AG10803 (cell line): ENCODE data around the gene SCN3A.

Experiments used
- DNase-seq: peaks from one replicate; pipeline ENCODE4 v3.0.0; 2010; ENCODE audit warnings: low read depth
- H3K4me3 ChIP-seq: 2 replicates; pipeline ENCODE4 v1.5.1; 2011; ENCODE audit warnings: mild to moderate bottlenecking, low read length, control low read depth
- CTCF ChIP-seq: conservative IDR thresholded peaks from 2 replicates; pipeline ENCODE4 v1.5.1; 2011; ENCODE audit warnings: mild to moderate bottlenecking, low read length, control low read depth, inconsistent platforms

SCN3A gene

DNA sequence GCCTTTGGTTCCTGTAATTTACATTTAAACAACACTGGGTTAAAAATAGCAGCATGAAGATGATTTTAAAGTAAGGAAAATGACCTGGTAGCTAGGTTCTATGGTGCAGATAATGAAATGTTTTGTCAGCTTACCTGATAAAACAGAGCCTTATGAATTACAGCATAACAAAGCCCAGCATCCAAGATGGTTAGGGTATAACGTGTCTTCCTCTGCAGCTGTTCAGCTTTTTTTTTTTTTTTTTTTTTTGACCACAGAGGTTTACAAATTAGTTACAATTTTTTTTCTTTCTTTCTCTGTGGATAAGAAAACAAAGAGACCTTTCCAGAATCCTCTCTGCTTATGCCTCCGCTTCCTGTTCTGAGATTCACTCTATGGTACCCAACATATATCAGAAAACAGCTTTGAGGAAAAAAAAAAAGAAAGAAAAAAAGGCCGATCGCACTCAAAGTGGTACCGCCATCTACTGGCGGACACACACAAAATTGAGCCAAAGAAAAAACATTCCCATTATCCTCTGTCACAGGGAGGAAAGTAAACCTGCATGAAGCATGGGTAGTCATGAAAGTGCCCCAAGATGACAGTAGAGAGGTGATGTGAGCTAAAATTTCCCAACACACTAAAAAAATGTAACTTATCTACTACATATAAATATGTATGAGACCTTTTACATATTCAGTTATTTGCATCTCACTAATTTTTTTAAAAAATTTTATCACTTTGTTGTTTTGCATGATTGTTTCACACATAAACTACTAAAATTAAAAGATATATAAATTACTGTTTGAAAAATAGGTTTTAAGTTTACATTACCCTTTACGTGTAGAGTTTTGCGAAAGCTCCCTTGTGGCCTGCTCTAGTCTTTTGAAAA lies at the start of gene SCN3A:
SCN3A (minus strand) TSS at position 362 of the 871 bp plus-strand sequence. CDS start 27,656 bp downstream, outside the sequence.
- H3K4me3 ChIP-seq: no peak within 1 kb of the TSS
- DNase-seq: peak; percentile 42

GRCh38 chr2:165253178-165253577 lies 49.3 kb upstream of the SCN3A start:
- no peak for TF ChIP-seq CTCF
- no peak overlapping the region for H3K4me3 ChIP-seq
- DNase-seq: no peak

More for the DNA sequence above, at the start of gene SCN3A:
- TF ChIP-seq CTCF: peak; percentile 85

- DNase-seq: no peak
- TF ChIP-seq CTCF: no peak
- no peak overlapping the region for H3K4me3 ChIP-seq
Observed at GRCh38 chr2:165251366-165251765, 47.5 kb upstream of the SCN3A start.

GRCh38 chr2:165248238-165248637 lies 44.4 kb upstream of the SCN3A start:
- no peak for DNase-seq
- no peak for TF ChIP-seq CTCF
- no peak overlapping the region for H3K4me3 ChIP-seq

DNA sequence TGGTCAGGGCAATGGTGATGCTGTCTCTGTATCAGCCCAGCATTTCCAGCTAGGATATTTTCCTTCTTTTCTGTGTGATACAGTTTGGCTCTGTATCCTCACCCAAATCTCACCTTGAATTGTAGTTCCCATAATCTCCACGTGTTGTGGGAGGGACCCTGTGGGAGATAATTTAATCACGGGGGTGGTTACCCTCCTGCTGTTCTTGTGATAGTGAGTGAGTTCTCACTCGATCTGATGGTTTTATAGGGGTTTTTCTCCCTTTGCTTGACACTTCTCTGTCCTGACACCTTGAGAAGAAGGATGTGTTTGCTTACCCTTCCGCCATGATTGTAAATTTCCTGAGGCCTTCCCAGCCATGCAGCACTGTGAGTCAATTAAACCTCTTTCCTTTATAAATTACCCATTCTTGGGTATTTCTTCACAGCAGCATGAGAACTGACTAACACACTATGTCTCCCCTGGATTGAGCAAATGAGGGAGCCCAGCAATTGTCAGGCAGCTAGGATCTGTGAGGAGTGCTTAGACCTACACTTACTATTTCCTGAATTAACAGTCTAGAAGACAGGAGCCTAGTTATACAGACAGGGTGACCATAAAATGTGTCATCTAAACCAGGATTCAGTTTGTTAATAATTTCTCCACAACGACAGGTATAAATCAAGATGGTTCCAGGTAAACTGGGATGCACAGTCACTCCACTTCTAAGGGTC lies 41.4 kb upstream of the SCN3A start:
- TF ChIP-seq CTCF: no peak
- H3K4me3 ChIP-seq: no peak overlapping the region
- DNase-seq: no peak

- DNase-seq: no peak
- H3K4me3 ChIP-seq: no peak overlapping the region
- no peak for TF ChIP-seq CTCF
Observed at GRCh38 chr2:165240916-165241315, 37.1 kb upstream of the SCN3A start.
